GM23338 (cell line): ENCODE data around the gene DIO2. TPM values are rescaled to one million over a fixed set of nuclear protein-coding genes. Genes with fewer than 3 reads are reported as not detected.

ENCODE experiments used
- ATAC-seq: fragments of 200-7000 bp; cut with Tn5 transposase; 3 replicates; pipeline ENCODE4 v1.9.1; 2020
- DNase-seq: peaks from one replicate; pipeline ENCODE4 v3.0.0-alpha.2; 2015; ENCODE audit warnings: low spot score
- H2AFZ ChIP-seq: fragments of 200-600 bp; sonication (generic); 2 replicates; pipeline ENCODE4 v1.8.0; 2016; ENCODE audit warnings: antibody characterized with exemption, mild to moderate bottlenecking, moderate library complexity
- H3F3A ChIP-seq: fragments of 200-600 bp; sonication (generic); replicated peaks from 2 replicates; pipeline ENCODE4 v1.8.0; 2017; ENCODE audit warnings: antibody characterized with exemption, mixed run types, low read depth
- H3K27ac ChIP-seq: fragments of 200-600 bp; sonication (generic); 2 replicates; pipeline ENCODE4 v1.6.1; 2016; ENCODE audit warnings: low read depth
- H3K27me3 ChIP-seq: fragments of 200-600 bp; sonication (generic); 2 replicates; pipeline ENCODE4 v1.8.0; 2016; ENCODE audit warnings: mild to moderate bottlenecking, mixed run types, moderate library complexity; ENCODE audit not compliant: insufficient read depth
- H3K36me3 ChIP-seq: fragments of 200-600 bp; sonication (generic); 2 replicates; pipeline ENCODE4 v1.8.0; 2016; ENCODE audit warnings: mild to moderate bottlenecking; ENCODE audit not compliant: insufficient read depth
- H3K4me1 ChIP-seq: fragments of 200-600 bp; sonication (generic); 2 replicates; pipeline ENCODE4 v1.8.0; 2016; ENCODE audit warnings: mild to moderate bottlenecking, moderate library complexity; ENCODE audit not compliant: insufficient read depth
- H3K4me2 ChIP-seq: fragments of 200-600 bp; sonication (generic); 2 replicates; pipeline ENCODE4 v1.7.1; 2017; ENCODE audit warnings: mixed run types
- H3K4me3 ChIP-seq: fragments of 200-600 bp; sonication (generic); 2 replicates; pipeline ENCODE4 v1.6.1; 2016; ENCODE audit warnings: mixed run types
- H3K79me2 ChIP-seq: fragments of 200-600 bp; sonication (generic); replicated peaks from 2 replicates; pipeline ENCODE4 v1.8.0; 2017; ENCODE audit warnings: mild to moderate bottlenecking; ENCODE audit not compliant: insufficient read depth
- H3K9me2 ChIP-seq: fragments of 200-600 bp; sonication (generic); 2 replicates; pipeline ENCODE4 v1.8.0; 2017; ENCODE audit not compliant: insufficient read depth
- H4K20me1 ChIP-seq: fragments of 200-600 bp; sonication (generic); replicated peaks from 2 replicates; pipeline ENCODE4 v1.8.0; 2017; ENCODE audit warnings: mild to moderate bottlenecking; ENCODE audit not compliant: insufficient read depth
- H3K27ac Mint-ChIP-seq: 2 replicates; pipeline ENCODE4 v1.8.0; 2020; ENCODE audit warnings: inconsistent platforms, mild to moderate bottlenecking, moderate library complexity, mixed read lengths
- H3K27me3 Mint-ChIP-seq: 3 replicates; pipeline ENCODE4 v1.8.0; 2022; ENCODE audit warnings: low read depth, mild to moderate bottlenecking, moderate library complexity, mixed read lengths, inconsistent platforms; ENCODE audit not compliant: insufficient read depth, poor library complexity
- H3K36me3 Mint-ChIP-seq: 3 replicates; pipeline ENCODE4 v1.8.0; 2021; ENCODE audit warnings: low read depth, mild to moderate bottlenecking, inconsistent platforms, moderate library complexity, mixed read lengths
- H3K4me1 Mint-ChIP-seq: 3 replicates; pipeline ENCODE4 v1.8.0; 2020; ENCODE audit warnings: mild to moderate bottlenecking, inconsistent platforms, mixed read lengths
- H3K4me3 Mint-ChIP-seq: 3 replicates; pipeline ENCODE4 v1.8.0; 2021; ENCODE audit warnings: moderate library complexity, mild to moderate bottlenecking, inconsistent platforms, mixed read lengths
- H3K9me3 Mint-ChIP-seq: 3 replicates; pipeline ENCODE4 v1.8.0; 2020; ENCODE audit warnings: moderate library complexity, mild to moderate bottlenecking, inconsistent platforms, mixed read lengths
- CREB1 ChIP-seq: fragments of 250-450 bp; sonication (Bioruptor Pico); IDR thresholded peaks from 2 replicates; pipeline ENCODE4 v1.5.0; 2020; ENCODE audit warnings: low read depth, mild to moderate bottlenecking, moderate library complexity
- EZH2phosphoT487 ChIP-seq: fragments of 200-600 bp; sonication (generic); IDR thresholded peaks from one replicate; pipeline ENCODE4 v1.8.1; 2018; ENCODE audit warnings: antibody characterized with exemption; ENCODE audit not compliant: unreplicated experiment
- JUNB ChIP-seq: IDR thresholded peaks from one replicate; pipeline ENCODE4 v1.6.1; 2016; ENCODE audit warnings: antibody characterized with exemption; ENCODE audit not compliant: unreplicated experiment
- NANOG ChIP-seq: IDR thresholded peaks from 2 replicates; pipeline ENCODE4 v1.6.1; 2016; ENCODE audit warnings: antibody characterized with exemption, borderline replicate concordance
- ZNF114 ChIP-seq: fragments of 250-450 bp; sonication (Bioruptor Pico); IDR thresholded peaks from 2 replicates; pipeline ENCODE4 v1.5.0; 2020; ENCODE audit warnings: mild to moderate bottlenecking, moderate library complexity
- polyA plus RNA-seq: library from polyadenylated mRNA; unstranded; fragments of >200 nt; fragmentation: Nextera tagmentation; extraction: Ambion mirVana; gene quantifications from 2 replicates; pipeline ENCODE4 v1.2.1, GENCODE V29; 2016
- total RNA-seq: library from RNA; depleted of rRNA; stranded (reverse); fragments of >200 nt; shearing (Covaris generic); gene quantifications from 2 replicates; pipeline ENCODE4 v1.2.3, GENCODE V29; 2014
- TF ChIP-seq, protein P1 (sequence below): fragments of 250-450 bp; sonication (Bioruptor Pico); IDR thresholded peaks from 2 replicates; pipeline ENCODE4 v1.5.0; 2020; ENCODE audit warnings: mild to moderate bottlenecking, moderate library complexity
- TF ChIP-seq, protein P2 (sequence below): IDR thresholded peaks from 2 replicates; pipeline ENCODE4 v1.6.1; 2016; ENCODE audit warnings: antibody characterized with exemption

Gene DIO2
- total and polyA plus RNA-seq, 2 experiments from 2014 or later: 0.05 to 0.17 TPM

DNA sequence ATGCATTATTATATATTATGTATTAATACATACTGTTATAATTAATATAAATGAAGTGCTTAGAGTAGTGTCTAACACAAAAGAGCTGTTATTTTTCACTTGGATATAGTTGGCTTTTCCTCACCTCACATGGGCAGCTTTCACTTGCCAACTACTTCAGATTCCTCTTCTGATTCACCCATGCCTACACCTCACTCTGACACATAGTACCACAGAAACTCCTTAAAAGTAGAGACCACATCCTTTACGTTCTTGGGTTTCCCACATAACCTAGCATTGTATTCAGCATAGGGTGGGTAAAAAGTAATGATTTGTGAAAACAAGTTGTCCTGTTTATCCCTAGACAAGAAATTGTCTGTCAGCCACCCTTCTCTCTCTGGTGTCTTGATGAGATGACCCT, 61.0 kb downstream of the DIO2 start:
- TF ChIP-seq JUNB (no peak), ZNF114 (CRISPR knock-in tag) (no peak), NANOG (no peak), EZH2phosphoT487 (no peak), CREB1 (CRISPR knock-in tag) (no peak)
- TF ChIP-seq, protein P1, sequence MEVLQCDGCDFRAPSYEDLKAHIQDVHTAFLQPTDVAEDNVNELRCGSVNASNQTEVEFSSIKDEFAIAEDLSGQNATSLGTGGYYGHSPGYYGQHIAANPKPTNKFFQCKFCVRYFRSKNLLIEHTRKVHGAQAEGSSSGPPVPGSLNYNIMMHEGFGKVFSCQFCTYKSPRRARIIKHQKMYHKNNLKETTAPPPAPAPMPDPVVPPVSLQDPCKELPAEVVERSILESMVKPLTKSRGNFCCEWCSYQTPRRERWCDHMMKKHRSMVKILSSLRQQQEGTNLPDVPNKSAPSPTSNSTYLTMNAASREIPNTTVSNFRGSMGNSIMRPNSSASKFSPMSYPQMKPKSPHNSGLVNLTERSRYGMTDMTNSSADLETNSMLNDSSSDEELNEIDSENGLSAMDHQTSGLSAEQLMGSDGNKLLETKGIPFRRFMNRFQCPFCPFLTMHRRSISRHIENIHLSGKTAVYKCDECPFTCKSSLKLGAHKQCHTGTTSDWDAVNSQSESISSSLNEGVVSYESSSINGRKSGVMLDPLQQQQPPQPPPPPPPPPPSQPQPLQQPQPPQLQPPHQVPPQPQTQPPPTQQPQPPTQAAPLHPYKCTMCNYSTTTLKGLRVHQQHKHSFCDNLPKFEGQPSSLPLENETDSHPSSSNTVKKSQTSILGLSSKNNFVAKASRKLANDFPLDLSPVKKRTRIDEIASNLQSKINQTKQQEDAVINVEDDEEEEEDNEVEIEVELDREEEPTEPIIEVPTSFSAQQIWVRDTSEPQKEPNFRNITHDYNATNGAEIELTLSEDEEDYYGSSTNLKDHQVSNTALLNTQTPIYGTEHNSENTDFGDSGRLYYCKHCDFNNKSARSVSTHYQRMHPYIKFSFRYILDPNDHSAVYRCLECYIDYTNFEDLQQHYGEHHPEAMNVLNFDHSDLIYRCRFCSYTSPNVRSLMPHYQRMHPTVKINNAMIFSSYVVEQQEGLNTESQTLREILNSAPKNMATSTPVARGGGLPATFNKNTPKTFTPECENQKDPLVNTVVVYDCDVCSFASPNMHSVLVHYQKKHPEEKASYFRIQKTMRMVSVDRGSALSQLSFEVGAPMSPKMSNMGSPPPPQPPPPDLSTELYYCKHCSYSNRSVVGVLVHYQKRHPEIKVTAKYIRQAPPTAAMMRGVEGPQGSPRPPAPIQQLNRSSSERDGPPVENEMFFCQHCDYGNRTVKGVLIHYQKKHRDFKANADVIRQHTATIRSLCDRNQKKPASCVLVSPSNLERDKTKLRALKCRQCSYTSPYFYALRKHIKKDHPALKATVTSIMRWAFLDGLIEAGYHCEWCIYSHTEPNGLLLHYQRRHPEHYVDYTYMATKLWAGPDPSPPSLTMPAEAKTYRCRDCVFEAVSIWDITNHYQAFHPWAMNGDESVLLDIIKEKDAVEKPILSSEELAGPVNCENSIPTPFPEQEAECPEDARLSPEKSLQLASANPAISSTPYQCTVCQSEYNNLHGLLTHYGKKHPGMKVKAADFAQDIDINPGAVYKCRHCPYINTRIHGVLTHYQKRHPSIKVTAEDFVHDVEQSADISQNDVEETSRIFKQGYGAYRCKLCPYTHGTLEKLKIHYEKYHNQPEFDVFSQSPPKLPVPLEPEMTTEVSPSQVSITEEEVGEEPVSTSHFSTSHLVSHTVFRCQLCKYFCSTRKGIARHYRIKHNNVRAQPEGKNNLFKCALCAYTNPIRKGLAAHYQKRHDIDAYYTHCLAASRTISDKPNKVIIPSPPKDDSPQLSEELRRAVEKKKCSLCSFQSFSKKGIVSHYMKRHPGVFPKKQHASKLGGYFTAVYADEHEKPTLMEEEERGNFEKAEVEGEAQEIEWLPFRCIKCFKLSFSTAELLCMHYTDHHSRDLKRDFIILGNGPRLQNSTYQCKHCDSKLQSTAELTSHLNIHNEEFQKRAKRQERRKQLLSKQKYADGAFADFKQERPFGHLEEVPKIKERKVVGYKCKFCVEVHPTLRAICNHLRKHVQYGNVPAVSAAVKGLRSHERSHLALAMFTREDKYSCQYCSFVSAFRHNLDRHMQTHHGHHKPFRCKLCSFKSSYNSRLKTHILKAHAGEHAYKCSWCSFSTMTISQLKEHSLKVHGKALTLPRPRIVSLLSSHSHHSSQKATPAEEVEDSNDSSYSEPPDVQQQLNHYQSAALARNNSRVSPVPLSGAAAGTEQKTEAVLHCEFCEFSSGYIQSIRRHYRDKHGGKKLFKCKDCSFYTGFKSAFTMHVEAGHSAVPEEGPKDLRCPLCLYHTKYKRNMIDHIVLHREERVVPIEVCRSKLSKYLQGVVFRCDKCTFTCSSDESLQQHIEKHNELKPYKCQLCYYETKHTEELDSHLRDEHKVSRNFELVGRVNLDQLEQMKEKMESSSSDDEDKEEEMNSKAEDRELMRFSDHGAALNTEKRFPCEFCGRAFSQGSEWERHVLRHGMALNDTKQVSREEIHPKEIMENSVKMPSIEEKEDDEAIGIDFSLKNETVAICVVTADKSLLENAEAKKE (CRISPR knock-in tag): no peak
- TF ChIP-seq, protein P2, sequence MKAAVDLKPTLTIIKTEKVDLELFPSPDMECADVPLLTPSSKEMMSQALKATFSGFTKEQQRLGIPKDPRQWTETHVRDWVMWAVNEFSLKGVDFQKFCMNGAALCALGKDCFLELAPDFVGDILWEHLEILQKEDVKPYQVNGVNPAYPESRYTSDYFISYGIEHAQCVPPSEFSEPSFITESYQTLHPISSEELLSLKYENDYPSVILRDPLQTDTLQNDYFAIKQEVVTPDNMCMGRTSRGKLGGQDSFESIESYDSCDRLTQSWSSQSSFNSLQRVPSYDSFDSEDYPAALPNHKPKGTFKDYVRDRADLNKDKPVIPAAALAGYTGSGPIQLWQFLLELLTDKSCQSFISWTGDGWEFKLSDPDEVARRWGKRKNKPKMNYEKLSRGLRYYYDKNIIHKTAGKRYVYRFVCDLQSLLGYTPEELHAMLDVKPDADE: no peak
- Mint-ChIP-seq H3K9me3 (no peaks in the 10 kb centered on the region), H3K4me1 (no peaks in the 10 kb centered on the region), H3K27me3 (no peaks in the 10 kb centered on the region), H3K36me3 (no peaks in the 10 kb centered on the region), H3K27ac (no peak overlapping the region), H3K4me3 (no peak overlapping the region)
- ATAC-seq (no peak), DNase-seq (no peak)
- Histone ChIP-seq H3K4me2 (no peak overlapping the region), H3K4me1 (no peaks in the 10 kb centered on the region), H4K20me1 (no peaks in the 10 kb centered on the region), H3K4me3 (no peak overlapping the region), H3K9me2 (no peaks in the 10 kb centered on the region), H3K27me3 (no peaks in the 10 kb centered on the region), H3K27ac (no peak overlapping the region), H2AFZ (no peak overlapping the region), H3K36me3 (no peaks in the 10 kb centered on the region), H3F3A (no peaks in the 10 kb centered on the region), H3K79me2 (no peaks in the 10 kb centered on the region)
